22Rv1 (cell line): Measurements from ENCODE around the gene EVI5L.

Experiments
- H3K27ac ChIP-seq: fragments of 450-650 bp; 2 replicates; pipeline ENCODE4 v1.5.1; 2017
- CTCF ChIP-seq: fragments of 450-650 bp; IDR thresholded peaks from 2 replicates; pipeline ENCODE4 v1.5.1; 2017; ENCODE audit warnings: mild to moderate bottlenecking
- ZFX ChIP-seq: fragments of 450-650 bp; IDR thresholded peaks from 2 replicates; pipeline ENCODE4 v1.6.1; 2017; ENCODE audit warnings: antibody characterized with exemption, borderline replicate concordance

EVI5L gene

GRCh38 chr19:7840629-7841028 is 10.6 kb downstream of the EVI5L start:
- TF ChIP-seq ZFX (no peak), CTCF (no peak)
- no peak overlapping the region for H3K27ac ChIP-seq

DNA sequence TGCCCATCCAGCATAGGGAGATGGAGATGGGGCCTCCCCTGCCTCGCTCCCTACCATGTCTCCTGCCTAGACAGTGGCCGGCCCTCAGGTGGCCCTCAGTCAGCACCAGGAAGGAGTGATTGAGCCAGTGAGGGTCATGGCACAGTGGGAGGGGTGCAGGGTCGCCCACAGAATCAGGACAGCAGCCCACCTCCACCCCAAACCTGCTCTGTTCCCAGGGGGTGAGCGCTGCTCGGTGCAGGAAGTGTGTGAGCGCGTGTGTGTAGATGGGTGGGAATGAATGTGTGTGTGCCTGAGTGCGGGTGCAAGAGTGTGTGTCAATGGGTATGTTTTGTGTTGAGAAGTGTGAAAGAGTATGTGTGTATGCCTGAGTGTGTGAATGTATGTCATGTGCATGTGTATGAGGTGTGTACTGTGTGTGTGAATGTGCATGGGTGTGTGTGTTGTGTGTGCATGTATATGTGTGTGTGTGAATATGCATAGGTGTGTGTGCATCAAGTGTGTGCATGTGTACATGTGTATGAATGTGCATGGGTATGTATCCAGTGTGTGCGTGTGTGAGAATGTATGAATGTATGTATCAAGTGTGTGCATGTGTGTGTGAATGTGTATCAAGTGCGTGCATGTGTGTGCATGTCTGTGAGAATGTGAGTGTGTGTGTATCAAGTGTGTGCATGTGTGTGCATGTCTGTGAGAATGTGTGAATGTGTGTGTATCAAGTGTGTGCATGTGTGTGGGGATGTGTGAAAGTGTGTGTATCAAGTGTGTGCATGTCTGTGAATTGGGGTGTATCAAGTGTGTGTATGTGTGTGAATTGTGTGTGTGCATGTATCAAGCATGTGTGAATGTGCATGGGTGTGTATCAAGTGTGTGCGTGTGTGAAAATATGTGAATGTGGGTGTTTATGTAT is 12.0 kb downstream of the EVI5L start:
- no peak for TF ChIP-seq ZFX
- no peak for TF ChIP-seq CTCF
- H3K27ac ChIP-seq = no peak overlapping the region

DNA sequence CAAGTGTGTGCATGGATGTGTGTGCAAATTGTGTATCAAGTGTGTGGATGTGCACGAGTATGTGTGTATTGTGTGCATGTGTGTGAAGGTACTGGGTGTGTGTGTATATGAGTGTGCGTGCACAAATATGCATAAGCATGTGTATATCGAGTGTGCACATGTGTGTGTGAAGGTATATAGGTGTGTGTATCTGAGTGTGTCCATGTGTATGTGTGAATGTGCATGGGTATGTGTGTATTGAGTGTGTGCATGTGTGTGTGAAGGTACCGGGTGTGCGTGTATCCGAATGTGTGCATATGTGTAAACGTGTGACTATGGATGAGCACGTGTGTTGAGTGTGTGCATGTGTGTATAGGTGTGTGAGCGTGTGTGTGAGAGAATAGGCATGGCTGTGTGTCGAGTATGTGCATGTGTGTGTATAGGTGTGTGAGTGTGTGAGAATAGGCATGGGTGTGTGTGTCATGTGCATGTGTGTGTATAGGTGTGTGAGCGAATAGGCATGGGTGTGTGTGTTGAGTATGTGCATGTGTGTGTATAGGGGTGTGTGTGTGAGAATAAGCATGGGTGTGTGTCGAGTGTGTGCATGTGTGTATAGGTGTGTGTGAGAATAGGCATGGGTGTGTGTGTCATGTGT is 12.8 kb downstream of the EVI5L start:
- TF ChIP-seq CTCF (no peak), ZFX (no peak)
- H3K27ac ChIP-seq = no peak overlapping the region

- no peak overlapping the region for H3K27ac ChIP-seq
- no peak for TF ChIP-seq ZFX
- no peak for TF ChIP-seq CTCF
Measured at GRCh38 chr19:7843521-7843920, 13.5 kb downstream of the EVI5L start.

- TF ChIP-seq CTCF (no peak), ZFX (no peak)
- H3K27ac ChIP-seq = no peak overlapping the region
Measured at GRCh38 chr19:7844405-7844804, 14.4 kb downstream of the EVI5L start.

- TF ChIP-seq CTCF (no peak), ZFX (no peak)
- no peak overlapping the region for H3K27ac ChIP-seq
Measured at GRCh38 chr19:7844951-7845350, 14.9 kb downstream of the EVI5L start.
